Thoracic aorta (tissue), 2 donors: Measurements from ENCODE around the gene EED. TPM values are rescaled to one million over a fixed set of nuclear protein-coding genes. Genes with fewer than 3 reads are reported as not detected.

Experiments used
- ATAC-seq: fragments of 150-250 bp; one replicate; pipeline ENCODE4 v1.8.0; 2017; ENCODE audit warnings: low read depth; ENCODE audit not compliant: insufficient number of reproducible peaks, low FRiP score
- DNase-seq: peaks from one replicate; pipeline ENCODE4 v3.0.0-alpha.2; 2020; ENCODE audit warnings: low spot score
- H3K27ac ChIP-seq, 2 donors: fragments of 200-600 bp; sonication (generic); 1 replicate in 1 of 2; 2 replicates in 1 of 2; pipeline ENCODE4 v1.5.1; 2016; ENCODE audit warnings: mild to moderate bottlenecking in 2 of 2, moderate library complexity in 2 of 2
- H3K27me3 ChIP-seq: fragments of 200-600 bp; sonication (generic); replicated peaks from 2 replicates; pipeline ENCODE4 v1.6.0; 2016; ENCODE audit warnings: mild to moderate bottlenecking; ENCODE audit not compliant: insufficient read depth
- H3K36me3 ChIP-seq: fragments of 200-600 bp; sonication (generic); one replicate; pipeline ENCODE4 v1.5.1; 2016
- H3K4me1 ChIP-seq, 2 donors: fragments of 200-600 bp; sonication (generic); 1 replicate in 1 of 2; 2 replicates in 1 of 2; pipeline versions ENCODE4 v1.5.1 to v1.6.0; 2016; ENCODE audit warnings: low read depth in 2 of 2, mild to moderate bottlenecking in 1 of 2; ENCODE audit not compliant: control insufficient read depth in 1 of 2
- H3K4me3 ChIP-seq: fragments of 200-600 bp; sonication (generic); 2 replicates; pipeline ENCODE4 v1.5.1; 2016; ENCODE audit warnings: mild to moderate bottlenecking
- H3K9me3 ChIP-seq: fragments of 200-600 bp; sonication (generic); 2 replicates; pipeline ENCODE4 v1.5.1; 2016
- CTCF ChIP-seq: fragments of 200-600 bp; sonication (generic); IDR thresholded peaks from one replicate; pipeline ENCODE4 v1.5.1; 2019; ENCODE audit warnings: antibody characterized with exemption
- total RNA-seq, 2 donors: library from RNA; depleted of rRNA; stranded (reverse); fragments of >200 nt; gene quantifications; one replicate each; pipeline versions ENCODE4 v1.1.0 to v1.2.3, GENCODE V29; 2016

Gene EED
- total RNA-seq, 2 donors from 2014 or later, result 19.0 to 22.4 TPM

GRCh38 chr11:86234831-86235461 is 9.6 kb upstream of the EED start:
- Histone ChIP-seq H3K4me1 (peaks cover 8 to 10% of the 10 kb centered on the region in 2 donors), H3K27me3 (no peaks in the 10 kb centered on the region), H3K27ac (no peak overlapping the region), H3K4me3 (no peak overlapping the region), H3K9me3 (no peaks in the 10 kb centered on the region), H3K36me3 (no peaks in the 10 kb centered on the region)
- TF ChIP-seq CTCF, result no peak
- no peak for ATAC-seq
- no peak for DNase-seq

- Histone ChIP-seq H3K27ac (no peak overlapping the region), H3K27me3 (no peaks in the 10 kb centered on the region), H3K9me3 (no peaks in the 10 kb centered on the region), H3K36me3 (no peaks in the 10 kb centered on the region), H3K4me3 (no peak overlapping the region), H3K4me1 (no peaks in the 10 kb centered on the region)
- no peak for DNase-seq
- no peak for TF ChIP-seq CTCF
- no peak for ATAC-seq
These were observed 7.2 kb upstream of the EED start for GRCh38 chr11:86237267-86237804.

- ATAC-seq (no peak), DNase-seq (no peak)
- H3K9me3 ChIP-seq, result no peaks in the 10 kb centered on the region
- H3K27ac ChIP-seq, result no peak overlapping the region
- no peak for TF ChIP-seq CTCF
- no peaks in the 10 kb centered on the region for H3K4me1 ChIP-seq
- H3K36me3 ChIP-seq, result no peaks in the 10 kb centered on the region
- H3K4me3 ChIP-seq, result no peak overlapping the region
- H3K27me3 ChIP-seq, result no peaks in the 10 kb centered on the region
These were observed 4.4 kb upstream of the EED start for GRCh38 chr11:86240164-86240563.

- Histone ChIP-seq H3K9me3 (no peaks in the 10 kb centered on the region), H3K27ac (no peak overlapping the region), H3K27me3 (no peaks in the 10 kb centered on the region), H3K4me1 (peaks cover 9 to 12% of the 10 kb centered on the region in 2 donors), H3K4me3 (no peak overlapping the region), H3K36me3 (no peaks in the 10 kb centered on the region)
- ATAC-seq (no peak), DNase-seq (no peak)
- no peak for TF ChIP-seq CTCF
These were observed 2.5 kb upstream of the EED start for GRCh38 chr11:86241956-86242535.

GRCh38 chr11:86243396-86243795 is 1.2 kb upstream of the EED start:
- no peaks in the 10 kb centered on the region for H3K36me3 ChIP-seq
- H3K9me3 ChIP-seq, result no peaks in the 10 kb centered on the region
- ATAC-seq (no peak), DNase-seq (no peak)
- no peak overlapping the region for H3K4me3 ChIP-seq
- no peak for TF ChIP-seq CTCF
- peak overlapping the region in 1 of 2 donors; percentile 99 for H3K27ac ChIP-seq
- peaks cover 12 to 18% of the 10 kb centered on the region in 2 donors for H3K4me1 ChIP-seq
- no peaks in the 10 kb centered on the region for H3K27me3 ChIP-seq
